MG63 (cell line): Measurements from ENCODE around the gene RALY. TPM values are rescaled to one million over a fixed set of nuclear protein-coding genes. Genes with fewer than 3 reads are reported as not detected.
"Not testable (repeated sequence)": the region's sequence is repeated elsewhere in the genome, so short reads cannot be mapped to it uniquely, and the experiment has no call there.

Experiments used
- DNase-seq: peaks from one replicate; pipeline ENCODE4 v3.0.0-alpha.2; 2020
- H3K27me3 ChIP-seq: fragments of 250-450 bp; sonication (Bioruptor Pico); 2 replicates; pipeline ENCODE4 v1.5.1; 2020; ENCODE audit warnings: mild to moderate bottlenecking, moderate library complexity
- H3K36me3 ChIP-seq: fragments of 250-450 bp; sonication (Bioruptor Pico); 2 replicates; pipeline ENCODE4 v1.5.1; 2020; ENCODE audit warnings: mild to moderate bottlenecking, moderate library complexity
- H3K4me3 ChIP-seq: fragments of 250-450 bp; sonication (Bioruptor Pico); 2 replicates; pipeline ENCODE4 v1.5.1; 2020; ENCODE audit warnings: mild to moderate bottlenecking, moderate library complexity
- H3K9me3 ChIP-seq: fragments of 250-450 bp; sonication (Bioruptor Pico); 2 replicates; pipeline ENCODE4 v1.5.1; 2020; ENCODE audit warnings: mild to moderate bottlenecking, moderate library complexity
- total RNA-seq: library from RNA; depleted of rRNA; stranded (reverse); fragments of >200 nt; shearing (Covaris generic); gene quantifications from 2 replicates; pipeline ENCODE4 v1.2.3, GENCODE V29; 2014; ENCODE audit warnings: low replicate concordance; rRNA removed

RALY gene
- total RNA-seq, 1 experiment from 2014 or later: 241 TPM

DNA sequence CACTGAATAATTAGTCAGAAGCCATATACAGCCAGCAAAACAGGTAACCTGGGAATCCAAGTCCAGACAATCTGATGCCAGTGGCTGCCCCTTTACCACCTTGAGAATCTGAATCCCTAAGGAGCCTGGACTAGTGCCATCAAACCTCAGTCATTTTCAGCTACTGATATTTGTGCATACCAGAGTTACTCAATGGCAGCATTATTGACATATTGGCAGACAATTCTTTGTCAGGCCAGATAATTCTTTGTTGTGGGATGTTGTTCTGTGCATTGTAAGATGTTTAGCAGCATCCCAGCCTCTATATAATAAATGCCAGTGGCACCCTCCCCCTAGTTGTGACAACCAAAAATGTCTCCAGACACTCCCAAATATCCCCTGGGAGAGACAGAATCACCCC lies 121.5 kb downstream of the RALY start:
- H3K9me3 ChIP-seq: no peaks in the 10 kb centered on the region
- H3K36me3 ChIP-seq: peaks cover 17% of the 10 kb centered on the region
- DNase-seq: no peak
- H3K27me3 ChIP-seq: 0 out of 2 replicates have a peak, but pooled peaks cover 2% of the 10 kb centered on the region
- no peak overlapping the region for H3K4me3 ChIP-seq

DNA sequence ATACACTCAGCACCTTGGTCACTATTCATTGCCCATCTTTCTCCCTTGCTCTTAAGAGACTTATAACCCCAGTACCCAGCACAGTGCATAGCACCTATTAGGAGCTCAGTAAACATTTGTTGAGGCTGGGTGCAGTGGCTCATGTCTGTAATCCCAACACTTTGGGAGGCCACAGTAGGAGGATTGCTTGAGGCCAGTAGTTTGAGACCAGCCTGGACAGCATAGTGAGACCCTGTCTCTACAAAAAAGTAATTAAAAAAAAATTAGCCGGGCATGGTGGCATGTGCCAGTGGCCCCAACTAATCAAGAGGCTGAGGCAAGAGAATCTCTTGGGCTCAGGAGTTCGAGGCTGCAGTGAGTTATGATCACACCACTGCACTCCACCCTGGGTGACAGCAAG lies 126.5 kb downstream of the RALY start:
- Histone ChIP-seq H3K36me3 (no peaks in the 10 kb centered on the region), H3K27me3 (0 out of 2 replicates have a peak, but pooled peaks cover 2% of the 10 kb centered on the region), H3K9me3 (no peaks in the 10 kb centered on the region), H3K4me3 (no peak overlapping the region)
- DNase-seq: no peak

DNA sequence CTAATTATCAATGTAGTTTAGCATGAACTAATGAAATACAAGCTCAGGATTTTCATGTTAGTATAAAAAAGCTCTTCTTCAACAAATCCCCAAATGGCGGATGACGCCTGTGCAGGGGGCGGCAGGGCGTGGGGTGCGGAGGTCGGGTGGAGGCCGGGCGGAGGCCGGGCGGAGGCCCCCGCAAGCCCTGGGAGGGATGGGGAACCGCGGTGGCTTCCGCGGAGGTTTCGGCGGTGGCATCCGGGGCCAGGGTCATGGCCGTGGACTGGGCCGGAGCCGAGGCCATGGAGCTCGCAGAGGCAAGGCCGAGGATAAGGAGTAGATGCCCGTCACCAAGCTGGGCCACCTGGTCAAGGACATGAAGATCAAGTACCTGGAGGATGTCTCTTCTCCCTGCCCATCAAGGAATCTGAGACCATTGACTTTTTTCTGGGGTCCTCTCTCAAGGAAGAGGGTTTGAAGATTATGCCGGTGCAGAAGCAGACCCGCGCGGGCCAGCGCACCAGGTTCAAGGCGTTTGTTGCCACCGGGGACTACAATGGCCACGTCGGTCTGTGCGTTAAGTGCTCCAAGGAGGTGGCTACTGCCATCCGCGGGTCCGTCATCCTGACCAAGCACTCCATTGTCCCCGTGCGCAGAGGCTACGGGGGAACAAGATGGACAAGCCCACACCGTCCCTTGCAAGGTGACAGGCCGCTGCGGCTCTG lies 128.7 kb downstream of the RALY start:
- Histone ChIP-seq H3K27me3 (0 out of 2 replicates have a peak, but pooled peaks cover 2% of the 10 kb centered on the region), H3K4me3 (no peak overlapping the region), H3K36me3 (no peaks in the 10 kb centered on the region), H3K9me3 (0 out of 2 replicates have a peak, but pooled peaks cover 4% of the 10 kb centered on the region)
- DNase-seq: no peak

DNA sequence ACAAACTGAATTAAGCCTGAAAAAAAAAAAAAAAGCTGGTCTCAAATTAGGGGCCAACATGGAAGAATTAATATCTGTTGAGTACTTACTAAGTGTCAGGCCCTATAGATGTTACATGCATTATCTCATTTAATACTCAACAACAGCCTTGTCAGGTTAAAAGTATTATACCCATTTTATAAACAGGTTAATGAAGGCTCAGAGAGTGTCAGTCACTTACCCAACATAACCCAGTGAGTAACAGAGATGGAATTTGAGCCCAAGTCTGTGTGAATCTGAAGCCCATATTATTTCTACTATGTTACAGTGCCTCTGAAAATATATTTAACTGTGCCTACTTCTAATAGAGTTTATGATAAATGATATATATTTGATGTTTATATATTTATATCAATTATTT lies 129.6 kb downstream of the RALY start:
- DNase-seq: no peak
- Histone ChIP-seq H3K9me3 (0 out of 2 replicates have a peak, but pooled peaks cover 4% of the 10 kb centered on the region), H3K27me3 (0 out of 2 replicates have a peak, but pooled peaks cover 2% of the 10 kb centered on the region), H3K4me3 (no peak overlapping the region), H3K36me3 (no peaks in the 10 kb centered on the region)

DNA sequence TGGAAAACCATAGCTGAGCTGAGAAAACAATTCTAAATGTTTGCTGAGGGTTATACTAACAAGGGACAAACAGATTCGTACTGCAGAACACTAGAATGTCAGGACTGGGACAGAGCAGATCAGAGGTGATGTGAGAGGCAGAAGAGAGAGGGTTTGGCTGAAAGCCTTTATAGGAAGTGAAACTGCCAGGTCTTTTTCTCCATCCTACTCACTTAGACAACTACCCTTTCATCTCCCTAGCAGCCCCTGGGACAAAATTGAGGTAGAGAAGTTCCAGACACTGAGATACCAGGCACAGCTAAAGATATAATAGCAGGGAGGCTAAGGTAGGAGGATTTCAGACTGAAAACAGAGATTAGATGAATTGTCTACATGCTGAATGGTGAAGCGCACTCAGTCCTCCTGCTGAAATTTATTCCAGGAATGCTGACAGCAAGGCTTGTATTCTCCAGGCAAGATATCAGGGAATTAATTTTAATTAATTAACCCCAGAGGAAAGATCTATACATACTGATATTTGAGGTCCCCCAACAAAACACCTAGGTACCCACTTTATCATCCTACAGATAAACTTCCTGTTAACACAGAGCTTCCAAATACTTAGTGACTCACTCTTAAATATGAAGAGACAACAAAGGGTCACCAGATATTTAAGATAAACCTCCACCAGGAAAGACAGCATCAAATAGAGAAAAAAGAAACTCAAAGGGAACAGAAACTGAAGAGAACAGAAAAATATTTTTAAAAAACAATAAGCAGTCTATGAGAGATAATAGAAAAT lies 130.9 kb downstream of the RALY start:
- H3K27me3 ChIP-seq: no peaks in the 10 kb centered on the region
- 0 out of 2 replicates have a peak, but pooled peaks cover 4% of the 10 kb centered on the region for H3K9me3 ChIP-seq
- no peak overlapping the region for H3K4me3 ChIP-seq
- no peak for DNase-seq
- H3K36me3 ChIP-seq: no peaks in the 10 kb centered on the region

DNA sequence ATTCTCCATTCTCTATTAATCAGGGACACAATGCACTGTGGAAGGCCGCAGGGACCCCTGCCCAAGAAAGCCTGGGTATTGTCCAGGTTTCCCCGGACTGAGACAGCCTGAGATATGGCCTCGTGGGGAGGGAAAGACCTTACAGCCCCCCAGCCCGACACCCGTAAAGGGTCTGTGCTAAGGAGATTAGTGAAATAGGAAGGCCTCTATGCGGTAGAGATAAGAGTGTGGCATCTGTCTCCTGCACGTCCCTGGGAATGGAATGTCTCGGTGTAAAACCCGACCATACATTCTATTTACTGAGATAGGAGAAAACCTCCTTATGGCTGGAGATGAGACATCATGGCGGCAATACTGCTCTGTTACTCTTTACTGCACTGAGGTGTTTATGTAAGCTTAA lies 134.1 kb downstream of the RALY start:
- Histone ChIP-seq H3K9me3 (0 out of 2 replicates have a peak, but pooled peaks cover 4% of the 10 kb centered on the region), H3K4me3 (no peak overlapping the region), H3K27me3 (no peaks in the 10 kb centered on the region; the same call in none of the 2 replicates), H3K36me3 (no peaks in the 10 kb centered on the region)
- DNase-seq: no peak

DNA sequence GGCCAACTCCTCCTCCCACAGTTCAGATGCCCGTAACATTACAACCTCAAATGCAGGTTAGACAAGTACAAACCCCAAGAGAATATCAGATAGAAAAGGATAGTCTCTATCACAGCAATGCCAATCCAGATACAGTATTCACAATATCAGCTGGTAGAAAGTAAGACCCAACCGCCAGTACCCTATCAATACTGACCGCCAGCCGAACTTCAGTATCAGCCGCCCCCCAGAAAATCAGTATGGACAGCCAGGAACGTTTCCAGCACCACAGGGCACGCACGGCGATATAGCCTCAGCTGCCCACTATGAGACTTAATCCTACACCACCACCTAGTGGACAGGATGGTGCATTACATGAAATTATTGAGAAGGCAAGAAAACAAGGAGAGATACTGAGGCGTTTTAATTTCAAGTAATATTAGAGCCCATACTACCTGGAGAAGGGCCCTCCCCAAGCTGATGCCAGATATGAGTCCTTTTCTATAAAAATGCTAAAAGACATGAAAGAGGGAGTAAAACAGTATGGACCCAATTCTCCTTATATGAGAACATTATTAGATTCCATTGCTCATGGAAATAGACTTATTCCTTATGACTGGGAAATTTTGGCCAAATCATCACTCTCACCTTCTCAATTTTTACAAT lies 135.9 kb downstream of the RALY start:
- H3K9me3 ChIP-seq: 0 out of 2 replicates have a peak, but pooled peaks cover 4% of the 10 kb centered on the region
- peak overlapping the region; percentile 16; the same call in 1 of the 2 replicates for H3K4me3 ChIP-seq
- peak; percentile 38 for DNase-seq
- no peaks in the 10 kb centered on the region for H3K36me3 ChIP-seq
- H3K27me3 ChIP-seq: no peaks in the 10 kb centered on the region; the same call in none of the 2 replicates

DNA sequence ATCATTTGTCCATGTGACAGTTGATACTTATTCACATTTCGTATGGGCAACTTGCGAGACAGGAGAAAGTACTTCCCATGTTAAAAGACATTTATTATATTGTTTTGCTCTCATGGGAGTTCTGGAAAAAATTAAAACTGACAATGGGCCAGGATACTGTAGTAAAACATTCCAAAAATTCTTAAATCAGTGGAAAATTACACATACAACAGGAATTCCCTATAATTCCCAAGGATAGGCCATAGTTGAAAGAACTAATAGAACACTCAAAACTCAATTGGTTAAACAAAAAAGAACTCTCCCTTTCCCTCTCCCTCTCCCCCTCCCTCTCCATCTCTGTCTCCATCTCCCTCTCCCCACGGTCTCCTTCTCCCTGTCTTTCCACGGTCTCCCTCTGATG lies 137.8 kb downstream of the RALY start:
- DNase-seq: no peak
- Histone ChIP-seq H3K36me3 (no peaks in the 10 kb centered on the region), H3K27me3 (no peaks in the 10 kb centered on the region; the same call in none of the 2 replicates), H3K4me3 (no peak overlapping the region), H3K9me3 (0 out of 2 replicates have a peak, but pooled peaks cover 2% of the 10 kb centered on the region)

DNA sequence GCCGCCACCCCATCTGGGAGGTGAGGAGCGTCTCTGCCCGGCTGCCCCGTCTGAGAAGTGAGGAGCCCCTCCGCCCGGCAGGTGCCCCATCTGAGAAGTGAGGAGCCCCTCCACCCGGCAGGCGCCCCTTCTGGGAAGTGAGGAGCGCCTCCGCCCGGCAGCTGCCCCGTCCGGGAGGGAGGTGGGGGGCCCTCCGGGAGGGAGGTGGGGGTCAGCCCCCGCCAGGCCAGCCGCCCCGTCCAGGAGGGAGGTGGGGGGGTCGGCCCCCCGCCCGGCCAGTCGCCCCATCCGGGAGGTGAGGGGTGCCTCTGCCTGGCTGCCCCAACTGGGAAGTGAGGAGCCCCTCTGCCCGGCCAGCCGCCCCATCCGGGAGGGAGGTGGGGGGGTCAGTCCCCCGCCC lies 138.8 kb downstream of the RALY start:
- H3K4me3 ChIP-seq, DNase-seq, H3K9me3 ChIP-seq, H3K36me3 ChIP-seq, H3K27me3 ChIP-seq: not testable (repeated sequence)

DNA sequence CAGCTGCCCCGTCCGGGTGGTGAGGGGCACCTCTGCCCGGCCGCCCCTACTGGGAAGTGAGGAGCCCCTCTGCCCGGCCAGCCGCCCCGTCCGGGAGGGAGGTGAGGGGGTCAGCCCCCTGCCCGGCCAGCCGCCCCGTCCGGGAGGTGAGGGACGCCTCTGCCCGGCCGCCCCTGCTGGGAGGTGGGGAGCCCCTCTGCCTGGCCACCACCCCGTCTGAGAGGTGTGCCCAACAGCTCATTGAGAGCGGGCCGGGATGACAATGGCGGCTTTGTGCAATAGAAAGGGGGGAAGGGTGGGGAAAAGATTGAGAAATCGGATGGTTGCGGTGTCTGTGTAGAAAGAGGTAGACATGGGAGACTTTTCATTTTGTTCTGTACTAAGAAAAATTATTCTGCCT lies 139.2 kb downstream of the RALY start:
- not testable (repeated sequence) for H3K9me3 ChIP-seq, H3K27me3 ChIP-seq, H3K36me3 ChIP-seq, H3K4me3 ChIP-seq, DNase-seq

DNA sequence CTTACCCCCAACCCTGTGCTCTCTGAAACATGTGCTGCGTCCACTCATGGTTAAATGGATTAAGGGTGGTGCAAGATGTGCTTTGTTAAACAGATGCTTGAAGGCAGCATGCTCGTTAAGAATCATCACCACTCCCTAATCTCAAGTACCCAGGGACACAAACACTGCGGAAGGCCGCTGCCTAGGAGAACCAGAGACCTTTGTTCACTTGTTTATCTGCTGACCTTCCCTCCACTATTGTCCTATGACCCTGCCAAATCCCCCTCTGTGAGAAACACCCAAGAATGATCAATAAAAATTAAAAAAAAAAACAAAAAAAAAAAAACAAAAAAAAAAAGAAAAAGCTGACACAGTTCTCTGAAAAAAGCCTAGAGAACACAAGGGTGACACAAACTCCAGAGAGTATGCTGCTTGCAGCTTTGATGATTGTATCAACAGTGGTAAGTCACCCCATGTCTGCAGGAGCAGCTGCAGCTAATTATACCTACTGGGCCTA lies 139.7 kb downstream of the RALY start:
- H3K36me3 ChIP-seq, H3K27me3 ChIP-seq, DNase-seq, H3K9me3 ChIP-seq, H3K4me3 ChIP-seq: not testable (repeated sequence)

Other genes with a start within 250 kb of the RALY start
- 73.9 and 82.3 TPM in 2 replicates for gene CHMP4B, start 182.6 kb upstream of the RALY start, total RNA-seq
- gene EIF2S2, start 118.3 kb downstream of the RALY start, total RNA-seq: 198 and 276 TPM in 2 replicates
- gene ASIP, start 247.5 kb downstream of the RALY start, total RNA-seq: not detected in 2 replicates